GM10847 (cell line): ENCODE results near the gene CCNB1IP1.

Experiments
- POLR2A ChIP-seq: IDR thresholded peaks from 2 replicates; pipeline ENCODE4 v1.6.1; 2011; ENCODE audit not compliant: insufficient read length; ENCODE audit errors: extremely low read depth

Gene CCNB1IP1

GRCh38 chr14:20332788-20333493 lies at the start of gene CCNB1IP1:
CCNB1IP1 (minus strand) TSS chr14:20333279; CDS start chr14:20316523, 16,756 bp downstream.
- TF ChIP-seq POLR2A: peak; percentile 19

- no peak for TF ChIP-seq POLR2A
Observed at GRCh38 chr14:20382526-20382925, 49.4 kb upstream of the CCNB1IP1 start.

- TF ChIP-seq POLR2A: no peak
Observed at GRCh38 chr14:20381341-20381740, 48.3 kb upstream of the CCNB1IP1 start.

GRCh38 chr14:20380681-20381080 lies 47.6 kb upstream of the CCNB1IP1 start:
- no peak for TF ChIP-seq POLR2A

GRCh38 chr14:20379743-20380142 lies 46.7 kb upstream of the CCNB1IP1 start:
- TF ChIP-seq POLR2A: no peak

GRCh38 chr14:20377171-20377570 lies 44.1 kb upstream of the CCNB1IP1 start:
- no peak for TF ChIP-seq POLR2A

- no peak for TF ChIP-seq POLR2A
Observed at GRCh38 chr14:20376071-20376588, 43.1 kb upstream of the CCNB1IP1 start.

GRCh38 chr14:20375471-20375870 lies 42.4 kb upstream of the CCNB1IP1 start:
- TF ChIP-seq POLR2A: no peak

- TF ChIP-seq POLR2A: no peak
Observed at GRCh38 chr14:20372796-20373195, 39.7 kb upstream of the CCNB1IP1 start.

- no peak for TF ChIP-seq POLR2A
Observed at GRCh38 chr14:20365928-20366327, 32.8 kb upstream of the CCNB1IP1 start.

GRCh38 chr14:20356422-20356821 lies 23.3 kb upstream of the CCNB1IP1 start:
- TF ChIP-seq POLR2A: no peak

- TF ChIP-seq POLR2A: no peak
Observed at GRCh38 chr14:20350860-20351259, 17.8 kb upstream of the CCNB1IP1 start.

- no peak for TF ChIP-seq POLR2A
Observed at GRCh38 chr14:20350282-20350681, 17.2 kb upstream of the CCNB1IP1 start.

GRCh38 chr14:20347747-20348146 lies 14.7 kb upstream of the CCNB1IP1 start:
- no peak for TF ChIP-seq POLR2A

- TF ChIP-seq POLR2A: no peak
Observed at GRCh38 chr14:20346713-20347112, 13.6 kb upstream of the CCNB1IP1 start.

- no peak for TF ChIP-seq POLR2A
Observed at GRCh38 chr14:20345366-20345765, 12.3 kb upstream of the CCNB1IP1 start.

- TF ChIP-seq POLR2A: no peak
Observed at GRCh38 chr14:20343862-20344220, 10.8 kb upstream of the CCNB1IP1 start.
